ENCODE measurements around the gene GNAZ.

Gene GNAZ

DNA sequence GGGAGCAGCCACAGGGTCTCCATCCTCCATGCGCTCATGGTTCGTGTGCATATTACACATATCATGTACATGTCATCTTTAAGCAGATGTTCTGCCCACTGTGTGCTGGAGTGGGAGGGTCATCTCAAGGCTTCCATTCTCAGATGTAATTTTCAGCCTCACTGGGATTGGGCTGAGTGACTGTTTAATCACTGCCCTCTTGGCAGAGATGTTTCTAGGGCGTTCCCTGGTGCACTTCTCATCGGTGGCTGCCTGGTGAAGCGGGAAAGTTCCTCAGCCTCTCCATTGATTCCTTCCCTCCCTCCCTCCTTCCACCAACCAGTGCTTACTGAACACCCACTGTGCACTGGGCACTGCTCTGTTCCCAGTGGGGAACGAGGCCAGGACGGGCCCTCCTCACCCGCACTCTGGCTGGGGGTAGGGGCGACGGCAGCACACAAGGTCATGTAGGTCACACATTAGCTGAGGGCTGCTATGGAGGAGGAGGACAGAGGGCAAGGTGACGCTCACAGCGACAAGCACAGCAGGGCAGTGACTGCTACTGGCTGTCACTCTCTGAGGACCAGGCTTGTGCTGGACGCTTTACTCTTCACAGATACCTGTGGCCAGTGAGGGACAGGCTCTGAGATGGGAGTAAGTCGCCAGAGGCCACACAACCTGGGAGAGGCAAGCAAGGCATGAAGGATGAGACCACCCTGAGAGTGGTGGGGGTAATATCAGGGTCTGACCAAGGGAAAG lies 22.9 kb downstream of the GNAZ start:
- DNase-seq (ENCODE audit: low read depth) = no peak

- no peak for DNase-seq (ENCODE audit: low read depth)
These were observed 23.9 kb downstream of the GNAZ start for GRCh38 chr22:23094260-23094659.

DNA sequence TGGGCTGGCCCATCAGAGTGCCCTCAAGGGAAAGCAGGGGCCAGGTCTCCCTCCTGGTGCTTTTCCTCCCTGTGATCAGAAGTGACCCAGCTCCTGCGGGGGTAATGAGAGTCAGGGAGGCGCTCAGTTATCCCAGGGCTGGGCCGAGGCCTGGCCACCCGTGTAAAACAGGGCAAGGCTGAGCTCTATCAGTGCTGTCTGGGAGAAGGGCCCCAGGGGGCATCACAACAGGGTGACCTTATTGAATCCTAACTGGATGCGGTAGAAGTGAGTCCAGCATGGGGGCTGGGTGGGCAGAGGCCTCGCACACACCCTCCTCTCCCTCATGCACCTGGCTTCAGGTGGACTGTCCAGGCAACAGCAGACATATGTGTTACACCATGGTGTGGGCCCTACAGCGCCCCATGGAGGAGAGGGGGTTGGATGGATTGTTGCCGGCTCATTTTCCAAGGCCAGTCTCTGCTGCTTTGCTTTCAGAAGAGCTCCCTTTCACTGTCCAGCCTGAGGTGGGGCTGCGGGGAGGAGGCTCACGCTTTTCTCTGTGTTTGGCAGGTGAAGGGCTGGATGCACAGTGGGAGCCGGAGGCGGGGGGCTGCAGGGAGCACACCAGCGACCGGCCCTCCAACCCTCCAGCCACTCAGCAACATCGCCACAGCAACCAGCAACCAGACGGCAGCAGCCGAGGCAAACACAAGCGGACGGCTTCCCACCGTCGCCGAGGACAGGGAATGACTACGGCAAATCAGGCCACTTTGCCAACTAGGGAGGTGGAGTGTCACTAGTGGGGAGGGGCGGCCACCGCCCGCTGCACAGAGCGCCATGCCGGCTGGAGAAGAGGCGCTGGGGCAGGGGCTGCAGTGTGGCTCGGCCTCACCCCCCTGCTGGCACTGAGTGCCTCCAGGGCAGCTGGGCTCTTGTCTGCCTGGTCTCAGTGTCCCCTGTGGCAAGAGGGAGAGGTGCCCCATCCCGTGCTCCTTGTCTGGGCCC lies 24.7 kb downstream of the GNAZ start:
- DNase-seq (ENCODE audit: low read depth) = no peak

GRCh38 chr22:23095733-23096342 lies 25.5 kb downstream of the GNAZ start:
- DNase-seq (ENCODE audit: low read depth) = no peak

DNA sequence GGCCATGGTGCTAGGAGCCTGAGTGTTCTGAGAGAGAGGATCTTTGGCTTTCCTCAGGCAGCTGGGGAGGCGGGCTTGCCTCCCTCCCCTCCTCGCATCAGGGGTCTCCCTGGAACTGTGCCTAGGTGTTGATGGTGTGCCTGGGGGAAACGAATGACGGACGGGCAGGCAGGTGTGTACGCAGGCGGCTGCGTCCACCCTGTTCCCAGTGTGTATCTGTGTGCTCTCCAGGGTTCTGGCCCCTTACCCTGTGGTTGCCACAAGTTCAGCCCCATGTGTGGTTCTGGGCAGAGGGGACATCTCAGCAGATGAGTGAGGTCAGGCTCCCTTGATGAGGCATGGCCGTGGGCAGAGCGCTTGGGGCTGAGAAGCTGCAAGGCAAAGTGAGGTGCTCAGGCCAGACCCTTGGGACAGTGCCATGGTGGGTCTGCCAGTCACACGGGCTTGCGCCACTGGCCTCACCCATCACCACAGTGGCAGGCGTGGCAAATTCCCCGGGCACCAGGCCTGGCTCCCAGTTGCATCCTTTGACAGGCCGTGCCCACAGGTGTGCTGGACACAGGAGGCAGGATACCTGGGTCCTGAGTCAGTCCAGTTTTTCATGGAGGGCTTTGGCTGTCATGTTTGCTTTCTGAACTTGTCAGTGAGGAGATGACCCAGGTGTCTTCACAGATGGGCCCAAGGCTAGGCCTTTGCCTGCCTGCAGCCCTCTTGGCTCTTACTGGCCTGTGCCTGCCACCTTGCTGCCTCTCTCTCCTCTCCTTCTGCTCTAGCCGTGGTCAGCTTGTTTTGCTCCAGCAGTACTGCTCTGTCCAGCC lies 27.3 kb downstream of the GNAZ start:
- DNase-seq (ENCODE audit: low read depth) = no peak

GRCh38 chr22:23098230-23098705 lies 27.9 kb downstream of the GNAZ start:
- DNase-seq (ENCODE audit: low read depth) = no peak

DNA sequence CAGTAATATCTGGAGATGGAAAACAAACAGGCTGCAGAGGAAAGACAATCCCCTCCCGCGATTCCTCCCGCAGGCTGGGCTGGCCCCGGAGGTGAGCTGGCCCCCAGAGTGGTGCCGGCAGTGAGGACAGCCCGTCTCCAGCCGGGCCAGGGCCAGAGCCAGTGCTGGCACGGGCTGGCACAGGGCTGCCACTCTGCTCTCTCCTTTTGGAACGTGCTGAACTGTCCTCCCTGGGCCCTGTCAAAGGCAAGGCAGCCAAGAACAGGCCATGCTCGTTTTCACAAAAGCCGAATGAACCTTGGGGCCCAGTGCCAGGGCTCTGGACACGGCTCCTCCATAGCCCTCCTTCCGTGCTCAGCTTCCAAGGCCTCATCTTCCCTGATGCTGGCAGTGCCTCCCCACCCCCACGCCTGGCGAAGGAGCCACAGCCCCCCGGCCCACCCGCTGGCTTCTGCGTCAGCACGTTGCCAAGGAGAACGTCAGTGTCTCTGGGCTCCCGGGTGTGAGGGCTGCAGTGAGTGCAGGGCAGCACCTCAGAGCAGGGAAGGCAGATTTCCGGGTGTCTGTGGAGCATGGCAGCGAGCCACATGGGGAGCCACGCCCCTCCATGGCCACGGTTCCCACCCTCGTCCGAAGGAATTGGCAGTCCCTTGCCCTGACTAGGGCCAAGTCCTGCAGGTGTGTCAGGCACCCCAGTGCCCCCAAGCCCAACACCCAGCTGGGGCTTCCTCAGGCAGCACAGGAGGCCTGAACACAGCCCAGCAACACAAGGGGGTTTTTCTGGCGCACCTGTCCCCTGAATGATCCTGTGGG lies 28.6 kb downstream of the GNAZ start:
- no peak for DNase-seq (ENCODE audit: low read depth)

DNA sequence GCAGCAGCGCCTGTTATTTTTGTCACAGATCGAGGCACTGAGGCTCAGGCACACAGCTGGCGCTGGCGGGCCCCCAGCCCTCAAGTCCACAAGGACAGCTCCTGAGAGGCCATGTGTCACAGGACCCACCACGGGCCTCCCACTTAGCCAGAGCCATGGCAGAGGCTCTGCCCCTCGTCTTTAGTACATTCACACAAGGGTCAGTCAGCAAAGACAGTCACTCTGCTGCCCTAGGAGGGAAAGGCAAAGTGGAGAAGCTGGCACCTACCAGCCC lies 29.1 kb downstream of the GNAZ start:
- DNase-seq (ENCODE audit: low read depth) = no peak

- DNase-seq (ENCODE audit: low read depth) = no peak
These were observed 29.9 kb downstream of the GNAZ start for GRCh38 chr22:23100124-23100801.

DNA sequence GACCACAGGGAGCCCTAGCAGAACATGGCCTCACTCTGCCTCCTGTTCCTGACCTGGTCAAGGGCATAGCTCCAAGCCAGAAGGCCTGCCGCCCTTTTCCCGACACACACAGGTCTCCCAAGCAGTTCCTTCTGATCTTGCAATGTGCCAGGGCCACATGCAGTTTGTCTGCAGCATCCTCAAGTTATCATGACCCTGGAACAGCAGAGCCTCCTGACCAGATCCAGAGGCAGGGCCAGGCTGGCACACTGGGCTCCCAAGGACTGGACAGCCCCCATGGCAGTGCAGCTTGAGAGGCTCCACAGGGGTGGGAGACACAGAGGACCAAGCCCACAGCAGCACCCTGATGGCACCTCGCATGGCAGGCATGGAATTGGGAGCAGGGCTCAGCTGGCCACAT lies 31.2 kb downstream of the GNAZ start:
- no peak for DNase-seq (ENCODE audit: low read depth)

GRCh38 chr22:23102002-23102655 lies 31.8 kb downstream of the GNAZ start:
- DNase-seq (ENCODE audit: low read depth) = no peak

DNA sequence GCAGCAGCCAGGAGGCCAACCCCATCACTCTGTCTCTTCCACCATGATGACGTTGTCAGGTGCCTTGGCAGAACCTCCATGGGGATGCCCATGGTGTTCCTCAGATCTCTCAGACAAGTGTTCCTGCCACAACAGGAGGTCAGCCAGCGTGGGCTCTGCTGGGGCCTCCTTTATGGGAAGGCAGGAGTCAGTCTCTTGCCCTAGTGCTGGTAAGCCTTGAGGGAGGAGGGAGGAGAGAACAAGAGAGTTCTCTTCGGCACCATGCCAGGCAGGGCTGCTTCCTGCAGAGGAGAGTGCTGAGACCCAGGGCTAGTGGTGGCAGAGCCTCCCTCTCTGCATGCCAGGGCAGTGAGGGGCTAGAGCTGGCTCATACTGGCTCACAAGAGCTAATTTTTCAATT lies 32.5 kb downstream of the GNAZ start:
- DNase-seq (ENCODE audit: low read depth) = no peak

- no peak for DNase-seq (ENCODE audit: low read depth)
These were observed 33.1 kb downstream of the GNAZ start for GRCh38 chr22:23103199-23103954.

DNA sequence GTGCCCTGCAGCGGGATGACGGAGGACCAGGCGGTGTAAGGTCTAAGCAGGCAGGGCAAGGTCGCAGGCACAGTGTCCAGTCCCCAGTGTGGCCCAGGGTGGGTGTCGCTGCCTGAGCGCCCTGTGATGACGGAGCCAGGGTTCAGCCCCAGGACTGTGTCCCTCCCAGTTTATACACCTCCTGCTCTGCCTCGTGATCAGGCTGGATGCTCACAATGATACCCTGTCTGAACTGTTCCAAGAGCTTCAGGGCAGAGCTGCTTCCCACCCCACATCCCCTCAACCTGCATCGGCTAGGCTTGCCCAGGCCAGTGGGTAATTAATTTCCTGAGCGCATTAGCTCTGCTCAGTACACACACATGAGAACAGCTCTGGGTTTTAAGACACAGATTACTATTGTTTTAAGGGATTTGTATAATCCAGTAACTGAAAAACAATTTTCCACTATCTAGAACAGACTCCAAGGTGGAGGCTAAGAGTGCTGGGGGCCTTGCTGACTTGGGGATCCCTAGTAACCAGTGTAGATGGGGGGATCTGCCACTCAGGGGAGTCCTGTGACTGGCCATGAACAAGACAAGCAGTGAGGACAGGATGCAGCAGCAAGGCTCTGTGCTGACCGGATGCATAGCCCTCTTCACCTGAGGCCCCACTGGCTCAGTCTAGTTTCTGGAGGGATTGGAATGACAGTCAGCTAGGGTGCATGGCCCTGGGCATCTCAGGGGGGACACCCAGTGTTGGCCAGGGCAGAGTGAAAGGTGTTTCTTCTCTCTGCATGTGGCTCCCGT lies 34.1 kb downstream of the GNAZ start:
- DNase-seq (ENCODE audit: low read depth) = no peak

GRCh38 chr22:23105304-23105703 lies 35.0 kb downstream of the GNAZ start:
- DNase-seq (ENCODE audit: low read depth) = no peak

- no peak for DNase-seq (ENCODE audit: low read depth)
These were observed 35.6 kb downstream of the GNAZ start for GRCh38 chr22:23105919-23106318.

- DNase-seq (ENCODE audit: low read depth) = no peak
These were observed 36.0 kb downstream of the GNAZ start for GRCh38 chr22:23106344-23106743.

DNA sequence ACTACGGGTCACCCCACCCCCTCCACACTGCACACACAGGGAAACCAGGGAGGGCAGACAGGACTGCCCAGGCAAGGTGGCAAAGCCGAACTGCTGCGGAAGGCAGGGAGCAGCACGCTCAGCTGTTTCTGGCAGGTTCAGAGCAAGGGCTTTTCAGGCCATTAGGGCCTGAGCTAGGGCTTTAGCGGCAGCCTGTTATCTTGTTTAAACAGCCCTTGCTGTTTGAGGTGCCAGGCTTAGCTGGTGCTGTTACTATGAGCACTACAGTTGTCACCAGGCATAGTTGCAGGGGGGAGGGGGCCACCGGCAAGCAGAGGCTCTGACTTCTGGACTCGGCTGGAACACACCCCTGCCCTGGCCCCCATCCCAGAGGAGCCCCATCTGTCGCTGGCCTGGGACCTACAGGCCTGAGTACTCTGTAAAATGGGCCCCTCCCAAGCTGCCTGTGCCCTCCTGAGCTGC lies 36.6 kb downstream of the GNAZ start:
- no peak for DNase-seq (ENCODE audit: low read depth)

Measured in non-pigmented ciliary epithelial cell (primary cell).